Measurements from ENCODE around the gene DOCK10. TPM values are rescaled to one million over a fixed set of nuclear protein-coding genes. Genes with fewer than 3 reads are reported as not detected.

Gene DOCK10
- total and polyA plus RNA-seq, 7 donors = 3.0 to 11.4 (median 5.4) TPM

DNA sequence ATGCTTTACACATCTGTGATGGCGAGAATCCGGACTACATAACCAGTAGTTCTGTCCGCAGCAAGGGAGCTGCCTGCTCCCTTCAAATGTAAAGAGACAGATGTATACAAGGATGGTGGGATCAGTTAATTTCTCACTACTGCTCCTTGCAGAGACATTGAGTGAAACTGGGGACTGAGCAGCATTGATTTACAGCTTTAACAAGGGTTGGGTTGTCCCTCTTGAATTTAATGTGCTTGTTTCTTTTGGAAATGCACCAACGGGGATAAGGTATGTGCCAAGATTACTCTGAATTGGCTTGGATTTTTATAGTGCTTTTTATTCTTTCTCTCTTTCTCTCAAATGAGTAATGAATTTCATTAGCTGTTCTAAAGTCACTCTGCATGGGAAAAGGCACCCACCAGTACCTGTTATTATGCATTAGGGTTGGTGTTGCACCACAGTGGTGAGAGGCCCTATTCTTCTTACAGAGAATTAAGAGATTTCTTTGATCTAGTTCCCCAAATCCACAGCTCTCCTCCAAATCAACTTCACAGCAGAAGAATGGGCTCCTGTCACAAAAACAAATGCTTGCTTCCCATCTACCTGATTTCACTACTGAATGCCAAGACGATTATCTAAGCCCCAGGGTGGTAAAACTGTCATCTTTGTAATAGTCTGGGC is 107.6 kb downstream of the DOCK10 start:
- no peak for DNase-seq
- intact Hi-C loops (cut with DNase I) = no loop called here
- Histone ChIP-seq H3K9me3 (no peaks in the 10 kb centered on the region), H3K4me1 (peaks cover 0 to 5% (median 2%) of the 10 kb centered on the region in 4 donors), H3K27ac (no peak overlapping the region), H3K36me3 (no peaks in the 10 kb centered on the region), H3K4me3 (no peak overlapping the region), H3K27me3 (no peaks in the 10 kb centered on the region)
- 44 to 79% methylated on average over 5 of the region's 5 CpGs for WGBS, 2 donors
- TF ChIP-seq POLR2A (IDR thresholded peaks at IDR 0.05) (no peak), EP300 (IDR thresholded peaks at IDR 0.05) (no peak), POLR2AphosphoS5 (IDR thresholded peaks at IDR 0.05) (no peak), CTCF (IDR thresholded peaks at IDR 0.05) (no peak)

- no peaks in the 10 kb centered on the region for H3K36me3 ChIP-seq
- 65 to 79% methylated on average over 2 of the region's 2 CpGs for WGBS, 2 donors
- TF ChIP-seq EP300 (IDR thresholded peaks at IDR 0.05) (no peak), POLR2A (IDR thresholded peaks at IDR 0.05) (no peak), CTCF (IDR thresholded peaks at IDR 0.05) (no peak), POLR2AphosphoS5 (IDR thresholded peaks at IDR 0.05) (no peak)
Observed at GRCh38 chr2:224933431-224933830, 108.8 kb downstream of the DOCK10 start.

GRCh38 chr2:224932522-224932921 is 109.7 kb downstream of the DOCK10 start:
- no peaks in the 10 kb centered on the region for H3K9me3 ChIP-seq
- TF ChIP-seq EP300 (IDR thresholded peaks at IDR 0.05) (no peak), POLR2A (IDR thresholded peaks at IDR 0.05) (no peak), CTCF (IDR thresholded peaks at IDR 0.05) (no peak), POLR2AphosphoS5 (IDR thresholded peaks at IDR 0.05) (no peak)
- H3K4me3 ChIP-seq = no peak overlapping the region
- intact Hi-C loops (cut with DNase I) = no loop called here
- H3K27me3 ChIP-seq = no peaks in the 10 kb centered on the region
- H3K27ac ChIP-seq = no peak overlapping the region
- no peaks in the 10 kb centered on the region for H3K36me3 ChIP-seq
- H3K4me1 ChIP-seq = peaks cover 0 to 5% (median 2%) of the 10 kb centered on the region in 4 donors
- 77 to 93% methylated on average over 3 of the region's 3 CpGs for WGBS, 2 donors
- no peak for DNase-seq

More at GRCh38 chr2:224933431-224933830, 108.8 kb downstream of the DOCK10 start:
- H3K4me1 ChIP-seq = peaks cover 0 to 5% (median 2%) of the 10 kb centered on the region in 4 donors
- intact Hi-C loops (cut with DNase I) = no loop called here
- DNase-seq = no peak
- no peak overlapping the region for H3K4me3 ChIP-seq
- no peaks in the 10 kb centered on the region for H3K9me3 ChIP-seq
- H3K27ac ChIP-seq = no peak overlapping the region
- no peaks in the 10 kb centered on the region for H3K27me3 ChIP-seq

- Histone ChIP-seq H3K4me3 (no peak overlapping the region), H3K4me1 (peaks cover 0 to 5% (median 2%) of the 10 kb centered on the region in 4 donors), H3K27me3 (no peaks in the 10 kb centered on the region), H3K36me3 (no peaks in the 10 kb centered on the region), H3K9me3 (no peaks in the 10 kb centered on the region), H3K27ac (no peak overlapping the region)
- WGBS, 2 donors = 86 to 91% methylated on average over 4 of the region's 4 CpGs
- intact Hi-C loops (cut with DNase I) = no loop called here
- no peak for DNase-seq
- TF ChIP-seq EP300 (IDR thresholded peaks at IDR 0.05) = no peak
- TF ChIP-seq POLR2AphosphoS5 (IDR thresholded peaks at IDR 0.05) = no peak
- no peak for TF ChIP-seq CTCF (IDR thresholded peaks at IDR 0.05)
- TF ChIP-seq POLR2A (IDR thresholded peaks at IDR 0.05) = no peak
Observed at GRCh38 chr2:224931956-224932355, 110.3 kb downstream of the DOCK10 start.

DNA sequence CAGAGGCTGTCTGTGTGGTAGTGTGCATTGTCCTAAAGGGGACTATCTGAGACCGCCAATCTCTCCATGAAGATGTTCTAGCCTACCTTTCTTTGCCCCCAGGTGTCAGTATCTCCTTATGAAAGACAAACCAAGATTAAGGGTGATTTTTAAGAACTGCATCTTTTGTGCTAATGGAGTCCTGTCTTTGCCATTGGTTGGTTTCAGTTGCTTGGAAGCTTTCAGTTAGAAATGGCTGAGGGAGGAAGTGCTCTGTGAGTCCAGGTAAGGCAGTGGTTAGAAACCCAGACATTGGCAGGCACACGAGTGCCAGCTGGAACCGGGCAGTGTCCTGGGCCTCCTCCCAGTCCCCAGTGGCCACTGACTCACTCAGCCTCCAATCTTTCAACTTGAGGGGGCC is 111.3 kb downstream of the DOCK10 start:
- TF ChIP-seq POLR2AphosphoS5 (IDR thresholded peaks at IDR 0.05) (no peak), POLR2A (IDR thresholded peaks at IDR 0.05) (no peak), CTCF (IDR thresholded peaks at IDR 0.05) (no peak), EP300 (IDR thresholded peaks at IDR 0.05) (no peak)
- H3K27me3 ChIP-seq = no peaks in the 10 kb centered on the region
- H3K4me1 ChIP-seq = peaks cover 0 to 5% (median 2%) of the 10 kb centered on the region in 4 donors
- H3K9me3 ChIP-seq = no peaks in the 10 kb centered on the region
- no peak overlapping the region for H3K27ac ChIP-seq
- intact Hi-C loops (cut with DNase I) = no loop called here
- H3K4me3 ChIP-seq = no peak overlapping the region
- no peaks in the 10 kb centered on the region for H3K36me3 ChIP-seq
- DNase-seq = no peak
- 76 to 90% methylated on average over 3 of the region's 3 CpGs for WGBS, 2 donors

All from sigmoid colon (tissue), 7 donors.